Muscle layer of colon (tissue), 2 donors: ENCODE data around the gene NOC2L.
"Not testable (repeated sequence)": the region's sequence is repeated elsewhere in the genome, so short reads cannot be mapped to it uniquely, and the experiment has no call there.

ENCODE experiments used
- H3K27ac ChIP-seq: one replicate; pipeline ENCODE4 v1.7.0; 2013; ENCODE audit warnings: low read depth, mild to moderate bottlenecking, low read length, moderate library complexity
- H3K27me3 ChIP-seq, 2 donors: one replicate each; pipeline ENCODE4 v1.7.0; 2013; ENCODE audit warnings: low read length in 2 of 2, mild to moderate bottlenecking in 2 of 2; ENCODE audit not compliant: insufficient read depth in 2 of 2, control insufficient read depth in 1 of 2
- H3K36me3 ChIP-seq: one replicate; pipeline ENCODE4 v1.7.0; 2013; ENCODE audit warnings: mild to moderate bottlenecking, low read length; ENCODE audit not compliant: insufficient read depth
- H3K4me1 ChIP-seq: one replicate; pipeline ENCODE4 v1.7.0; 2013; ENCODE audit warnings: mild to moderate bottlenecking, low read length; ENCODE audit not compliant: insufficient read depth
- H3K4me3 ChIP-seq, 2 donors: one replicate each; pipeline ENCODE4 v1.7.0; 2013; ENCODE audit warnings: low read length in 2 of 2, low read depth in 1 of 2, mild to moderate bottlenecking in 1 of 2, moderate library complexity in 1 of 2
- H3K9ac ChIP-seq: one replicate; pipeline ENCODE4 v1.7.0; 2013; ENCODE audit warnings: low read length
- H3K9me3 ChIP-seq: one replicate; pipeline ENCODE4 v1.7.0; 2013; ENCODE audit warnings: mild to moderate bottlenecking, low read length
- donor health status: abdominal sarcoma.
- donor health status: Adenocarcinoma of cecum.

Gene NOC2L

DNA sequence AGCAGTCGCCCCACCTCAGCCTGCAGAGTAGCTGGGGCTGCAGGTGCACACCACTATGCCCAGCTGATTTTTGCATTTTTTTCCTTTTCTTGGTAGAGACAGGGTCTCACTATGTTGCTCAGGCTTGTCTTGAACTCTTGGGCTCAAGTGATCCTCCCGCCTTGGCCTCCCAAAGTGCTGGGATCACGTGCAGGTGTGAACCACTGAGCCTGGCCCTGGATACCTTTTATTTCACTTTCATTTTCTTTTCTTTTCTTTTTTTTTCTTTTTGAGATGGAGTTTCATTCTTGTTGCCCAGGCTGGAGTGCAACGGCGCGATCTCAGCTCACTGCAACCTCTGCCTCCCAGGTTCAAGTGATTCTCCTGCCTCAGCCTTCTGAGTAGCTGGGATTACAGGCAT is 32.2 kb upstream of the NOC2L start:
- H3K27me3 ChIP-seq, H3K36me3 ChIP-seq, H3K4me1 ChIP-seq, H3K9me3 ChIP-seq, H3K9ac ChIP-seq, H3K27ac ChIP-seq, H3K4me3 ChIP-seq: not testable (repeated sequence)

DNA sequence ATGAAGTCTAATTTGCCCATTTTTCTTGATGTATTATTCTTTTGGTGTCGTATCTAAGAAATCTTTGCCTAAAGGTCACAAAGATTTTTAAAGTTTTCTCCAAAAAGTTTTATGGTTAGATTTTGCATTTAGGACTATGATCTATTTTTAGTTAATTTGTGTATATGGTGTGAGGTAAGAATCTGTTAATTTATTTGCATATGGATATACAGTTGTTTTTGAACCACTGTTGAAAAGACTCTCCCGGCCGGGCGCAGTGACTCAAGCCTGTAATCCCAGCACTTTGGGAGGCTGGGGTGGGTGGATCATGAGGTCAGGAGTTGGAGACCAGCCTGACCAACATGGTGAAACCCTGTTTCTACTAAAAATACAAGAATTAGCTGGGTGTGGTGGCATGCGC is 29.0 kb upstream of the NOC2L start:
- not testable (repeated sequence) for H3K27ac ChIP-seq, H3K36me3 ChIP-seq, H3K27me3 ChIP-seq, H3K4me1 ChIP-seq, H3K9me3 ChIP-seq, H3K4me3 ChIP-seq, H3K9ac ChIP-seq

DNA sequence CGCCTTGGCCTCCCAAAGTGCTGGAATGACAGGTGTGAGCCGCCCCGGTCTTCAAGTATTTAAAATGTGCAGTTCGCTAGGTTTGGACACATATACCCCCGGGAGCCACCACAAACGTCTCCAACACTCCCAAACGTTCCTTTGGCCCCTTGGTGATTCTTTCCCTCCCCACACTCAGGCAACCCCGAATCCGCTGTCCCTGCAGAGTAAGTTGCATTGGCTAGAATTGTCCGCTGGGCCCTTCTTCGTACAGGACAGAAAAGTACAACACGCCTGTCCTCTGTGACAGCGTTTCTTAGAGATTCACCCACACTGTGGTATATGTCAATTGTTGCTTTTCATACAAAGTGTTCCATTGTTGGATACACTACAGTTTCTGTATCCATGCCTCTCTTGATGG is 26.1 kb upstream of the NOC2L start:
- H3K9me3 ChIP-seq, result no peaks in the 10 kb centered on the region
- H3K27me3 ChIP-seq, result peaks cover 0 to 17% of the 10 kb centered on the region in 2 donors
- H3K36me3 ChIP-seq, result no peaks in the 10 kb centered on the region
- no peak overlapping the region for H3K27ac ChIP-seq
- no peak overlapping the region for H3K4me3 ChIP-seq
- H3K4me1 ChIP-seq, result no peaks in the 10 kb centered on the region
- H3K9ac ChIP-seq, result no peak overlapping the region

DNA sequence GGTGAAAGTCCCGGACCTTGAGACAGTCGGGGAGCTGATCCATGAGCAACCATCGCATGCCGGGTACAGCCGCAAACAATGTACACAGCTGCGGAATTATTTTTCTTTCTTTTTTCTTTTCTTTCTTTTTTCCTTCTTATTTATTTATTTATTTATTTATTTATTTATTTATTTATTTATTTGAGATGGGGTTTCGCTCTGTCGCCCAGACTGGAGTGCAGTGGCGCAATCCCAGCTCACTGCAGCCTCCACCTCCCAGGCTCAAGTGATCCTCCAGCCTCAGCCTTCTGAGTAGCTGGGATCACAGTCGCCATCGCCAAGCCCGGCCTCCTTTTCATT is 25.4 kb upstream of the NOC2L start:
- Histone ChIP-seq H3K9me3 (no peaks in the 10 kb centered on the region), H3K9ac (no peak overlapping the region), H3K27me3 (peaks cover 0 to 17% of the 10 kb centered on the region in 2 donors), H3K36me3 (no peaks in the 10 kb centered on the region), H3K4me1 (no peaks in the 10 kb centered on the region), H3K27ac (no peak overlapping the region), H3K4me3 (no peak overlapping the region)

DNA sequence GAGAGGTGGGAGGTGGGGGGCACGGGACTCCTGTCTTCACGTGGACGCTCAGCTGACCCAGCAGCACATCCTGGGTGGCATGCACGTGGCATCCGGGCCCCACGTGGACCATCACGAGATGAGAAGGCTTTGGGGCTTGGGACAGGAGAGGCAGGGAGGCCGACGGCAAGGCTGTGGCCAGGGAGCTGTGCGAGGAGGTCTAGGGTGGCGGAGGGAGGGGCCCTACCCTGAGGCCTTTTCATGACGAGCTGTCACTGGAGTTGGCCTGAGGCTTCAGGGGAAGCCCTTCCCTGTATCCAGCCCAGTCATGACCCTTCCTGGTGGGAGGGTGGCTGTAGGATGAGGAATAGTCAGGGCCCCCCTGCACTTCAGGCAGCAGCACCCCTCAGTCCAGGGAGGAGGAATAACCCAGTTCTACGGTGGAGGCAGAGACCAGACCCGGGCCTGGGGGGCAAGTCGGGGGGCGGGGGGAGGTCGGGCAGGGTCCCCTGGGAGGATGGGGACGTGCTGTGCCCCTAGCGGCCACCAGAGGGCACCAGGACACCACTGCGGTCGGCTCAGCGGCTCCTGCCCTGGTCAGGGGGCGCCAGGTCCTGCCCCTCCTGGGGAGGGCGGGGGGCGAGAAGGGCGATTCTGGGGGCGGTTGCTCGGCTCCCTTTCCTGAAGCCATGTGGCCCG is 24.9 kb upstream of the NOC2L start:
- no peak overlapping the region for H3K4me3 ChIP-seq

DNA sequence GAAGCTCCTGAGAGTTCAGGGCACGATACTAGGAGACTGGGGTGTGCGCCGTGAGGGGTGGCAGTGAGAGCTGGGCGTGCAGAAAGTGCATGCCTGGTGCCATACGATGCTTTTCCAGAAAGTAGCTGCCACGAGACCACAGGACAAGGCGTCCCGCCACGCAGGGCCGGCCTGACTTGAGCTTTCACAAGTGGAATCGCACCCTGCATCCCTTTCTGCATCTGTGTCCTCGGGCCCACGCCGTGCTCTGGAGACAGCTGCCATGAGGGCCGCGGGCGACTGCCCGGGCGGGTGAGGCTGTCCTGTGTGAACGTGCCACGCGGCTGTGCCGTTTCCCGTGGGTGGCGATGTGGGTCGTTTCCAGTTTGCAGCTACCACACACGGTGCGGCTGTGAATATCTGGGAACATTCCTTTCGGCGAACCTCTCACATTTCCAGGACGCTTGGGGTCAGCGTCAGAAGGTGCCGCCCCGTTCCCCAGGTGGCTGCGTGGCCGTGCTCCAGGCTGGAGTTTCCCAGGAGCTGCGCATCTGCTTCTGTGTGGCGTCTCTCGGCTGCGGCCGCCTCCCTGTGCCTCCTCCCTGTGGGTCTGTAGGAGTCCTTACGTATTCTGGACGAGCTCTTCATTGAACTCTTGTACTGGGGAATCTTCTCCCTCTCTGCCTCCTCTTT is 23.8 kb upstream of the NOC2L start:
- Histone ChIP-seq H3K4me3 (no peak overlapping the region), H3K27me3 (peaks cover 0 to 17% of the 10 kb centered on the region in 2 donors), H3K4me1 (no peaks in the 10 kb centered on the region), H3K27ac (no peak overlapping the region), H3K9me3 (no peaks in the 10 kb centered on the region), H3K36me3 (no peaks in the 10 kb centered on the region), H3K9ac (no peak overlapping the region)

More for the DNA sequence above, 24.9 kb upstream of the NOC2L start:
- no peaks in the 10 kb centered on the region for H3K36me3 ChIP-seq
- no peak overlapping the region for H3K27ac ChIP-seq
- no peak overlapping the region for H3K9ac ChIP-seq
- no peaks in the 10 kb centered on the region for H3K4me1 ChIP-seq
- peaks cover 0 to 17% of the 10 kb centered on the region in 2 donors for H3K27me3 ChIP-seq
- no peaks in the 10 kb centered on the region for H3K9me3 ChIP-seq

DNA sequence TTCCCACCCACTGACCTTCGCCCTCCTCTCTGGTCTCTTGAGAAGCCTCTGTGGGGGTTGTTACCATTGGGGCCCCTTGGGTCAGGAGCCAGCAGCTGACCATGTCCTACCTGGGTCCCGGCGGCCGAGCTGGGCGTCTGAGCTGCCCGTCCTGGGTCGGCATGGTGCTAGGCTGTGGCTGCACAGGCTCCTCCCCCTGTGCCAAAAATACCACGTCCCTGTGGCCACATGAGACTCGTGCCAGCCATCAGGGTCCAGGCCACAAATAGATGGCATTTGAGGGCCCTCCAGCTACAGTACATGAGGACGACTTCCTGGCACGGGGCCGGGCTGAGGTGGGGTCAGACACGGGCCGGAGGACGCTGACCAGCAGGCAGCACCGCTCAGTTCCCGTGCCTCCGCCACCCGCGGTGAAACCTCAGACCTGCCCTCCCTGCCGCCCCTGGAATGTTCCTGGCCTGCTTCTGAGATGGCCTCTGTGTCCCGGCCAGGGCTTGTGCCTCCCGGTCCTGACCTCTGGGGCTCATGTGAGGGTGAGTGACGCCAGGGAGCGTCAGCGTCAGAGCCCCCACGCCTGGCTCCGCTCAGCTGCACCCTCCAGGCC is 23.0 kb upstream of the NOC2L start, which contains the start of gene PERM1:
TSS of gene PERM1 (minus strand) at position 139 of the 604 bp plus-strand sequence. CDS start 1,064 bp downstream, outside the sequence.
- no peaks in the 10 kb centered on the region for H3K9me3 ChIP-seq
- no peak within 1 kb of the TSS for H3K9ac ChIP-seq
- no peaks in the 10 kb centered on the region for H3K36me3 ChIP-seq
- no peak within 1 kb of the TSS for H3K27ac ChIP-seq
- no peak within 1 kb of the TSS for H3K4me3 ChIP-seq
- H3K27me3 ChIP-seq, result peaks cover 0 to 17% of the 10 kb centered on the region in 2 donors
- H3K4me1 ChIP-seq, result no peaks in the 10 kb centered on the region

DNA sequence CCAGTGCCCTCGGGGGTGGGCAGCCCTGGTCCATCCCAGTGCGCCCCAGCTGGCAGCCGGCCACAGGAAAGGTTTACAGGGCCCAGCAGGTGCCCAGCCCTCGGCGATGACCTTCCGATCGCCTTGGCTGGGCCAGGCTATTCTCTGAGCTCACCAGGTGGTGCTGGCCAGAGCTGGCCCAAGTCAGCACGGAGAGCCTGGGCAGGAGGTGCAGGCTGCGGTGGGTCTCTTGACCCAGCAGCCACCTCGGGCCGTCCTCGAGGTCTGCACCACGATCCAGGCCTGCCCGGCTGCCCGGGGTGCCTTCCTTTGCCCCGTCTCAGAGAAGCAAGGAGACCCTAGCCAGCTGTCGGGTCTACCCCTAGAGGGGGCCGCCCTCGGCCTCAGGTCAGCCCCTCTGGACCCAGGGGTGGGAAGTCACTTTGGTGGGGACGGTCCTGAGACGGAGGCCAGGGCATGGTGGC is 22.5 kb upstream of the NOC2L start:
- H3K4me3 ChIP-seq, result no peak overlapping the region
- H3K4me1 ChIP-seq, result no peaks in the 10 kb centered on the region
- H3K27me3 ChIP-seq, result peaks cover 0 to 17% of the 10 kb centered on the region in 2 donors
- no peaks in the 10 kb centered on the region for H3K9me3 ChIP-seq
- H3K36me3 ChIP-seq, result no peaks in the 10 kb centered on the region
- no peak overlapping the region for H3K9ac ChIP-seq
- H3K27ac ChIP-seq, result no peak overlapping the region

DNA sequence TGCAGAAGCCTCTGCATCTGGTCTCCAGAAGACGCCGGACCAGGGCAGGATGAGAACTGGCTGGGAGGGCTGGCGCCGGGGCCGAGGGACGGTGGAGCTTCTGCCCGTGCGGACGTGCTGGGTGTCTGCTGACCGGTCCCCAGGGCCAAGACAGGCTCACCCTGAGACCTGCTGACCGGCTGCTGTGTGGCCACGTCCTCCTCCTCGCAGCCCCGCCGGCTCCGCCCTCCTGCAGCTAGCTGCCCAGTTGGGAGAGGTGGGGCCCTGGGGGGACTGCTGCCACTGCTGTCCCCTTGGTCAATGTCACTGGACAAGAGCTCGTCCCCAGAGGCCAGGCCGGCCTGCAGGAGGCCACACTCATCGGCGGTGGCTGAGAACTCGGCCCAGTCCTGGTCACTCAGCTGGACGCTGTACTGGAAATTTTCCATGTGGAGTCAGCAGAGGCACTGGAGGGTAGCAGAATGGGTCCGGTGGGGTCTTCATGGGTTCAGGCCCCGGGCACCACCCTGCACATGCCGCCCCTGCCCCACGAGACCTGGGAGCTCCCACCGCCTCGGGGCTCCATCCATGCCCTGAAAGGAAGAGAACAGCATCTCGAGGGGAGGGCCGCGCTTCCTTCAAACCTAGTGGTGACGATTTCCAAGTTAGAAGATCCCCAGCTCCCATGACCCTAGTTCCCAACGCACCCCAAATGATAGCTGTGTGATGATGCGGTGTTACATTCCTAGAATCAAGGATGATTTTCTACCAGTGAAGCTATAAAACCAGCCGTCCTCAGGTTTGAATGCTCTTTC is 21.7 kb upstream of the NOC2L start:
- Histone ChIP-seq H3K27me3 (peaks cover 0 to 23% of the 10 kb centered on the region in 2 donors), H3K4me1 (no peaks in the 10 kb centered on the region), H3K36me3 (no peaks in the 10 kb centered on the region), H3K4me3 (no peak overlapping the region), H3K27ac (no peak overlapping the region), H3K9ac (no peak overlapping the region), H3K9me3 (no peaks in the 10 kb centered on the region)

DNA sequence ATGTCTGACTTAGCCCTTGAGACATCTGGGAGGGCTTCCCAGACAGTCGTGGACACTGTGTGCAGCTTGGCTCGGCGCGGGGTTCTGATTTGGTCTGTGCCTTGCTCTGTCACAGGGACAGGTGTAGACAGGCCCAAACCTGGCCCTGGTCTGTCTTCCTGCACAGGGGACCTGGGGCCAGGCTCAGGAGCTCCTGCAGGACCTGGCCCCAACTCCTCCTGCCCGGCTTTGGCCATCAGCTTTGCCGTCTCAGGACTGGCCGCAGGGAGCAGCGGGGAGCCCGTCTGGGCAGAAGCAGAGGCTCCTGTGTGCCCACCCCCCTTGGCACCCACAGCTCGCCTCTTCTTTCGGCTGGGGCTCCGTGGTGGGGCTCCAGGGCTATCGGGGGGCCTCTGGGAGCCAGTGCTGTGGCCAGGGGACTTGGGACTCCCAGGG is 21.1 kb upstream of the NOC2L start:
- no peak overlapping the region for H3K27ac ChIP-seq
- H3K27me3 ChIP-seq, result peaks cover 0 to 29% of the 10 kb centered on the region in 2 donors
- H3K9me3 ChIP-seq, result no peaks in the 10 kb centered on the region
- H3K4me1 ChIP-seq, result no peaks in the 10 kb centered on the region
- H3K9ac ChIP-seq, result no peak overlapping the region
- H3K36me3 ChIP-seq, result no peaks in the 10 kb centered on the region
- H3K4me3 ChIP-seq, result no peak overlapping the region

DNA sequence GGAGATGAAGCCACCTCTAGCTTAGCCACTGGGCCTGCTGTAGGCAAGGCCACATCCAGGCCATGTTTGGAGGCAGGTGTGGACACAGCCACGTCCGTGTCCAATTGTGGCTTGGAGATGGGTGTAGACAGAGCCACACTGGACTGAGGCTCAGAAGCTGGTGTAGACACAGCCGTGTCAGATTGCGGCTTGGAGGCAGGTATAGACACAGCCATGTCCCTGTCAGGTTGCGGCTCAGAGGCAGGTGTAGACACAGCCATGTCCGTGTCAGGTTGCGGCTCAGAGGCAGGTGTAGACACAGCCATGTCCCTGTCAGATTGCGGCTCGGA is 20.7 kb upstream of the NOC2L start:
- Histone ChIP-seq H3K4me1 (no peaks in the 10 kb centered on the region), H3K27ac (no peak overlapping the region), H3K36me3 (no peaks in the 10 kb centered on the region), H3K4me3 (no peak overlapping the region), H3K27me3 (peaks cover 0 to 33% of the 10 kb centered on the region in 2 donors), H3K9ac (no peak overlapping the region), H3K9me3 (no peaks in the 10 kb centered on the region)
